Measurements from ENCODE around the gene DLAT.

GRCh38 chr11:112042961-112043304 is 17.7 kb downstream of the DLAT start:
- TF ChIP-seq CTCF (IDR thresholded peaks at IDR 0.05; ENCODE audit: insufficient read depth, low read length) (no peak), POLR2AphosphoS5 (IDR thresholded peaks at IDR 0.05; ENCODE audit: low read depth) (no peak), SPI1 (IDR thresholded peaks at IDR 0.05; ENCODE audit: borderline replicate concordance, low read depth) (no peak)

All from HL-60 (cell line).